HG03439 (cell line): Measurements from ENCODE around the gene PTPRE.

ENCODE experiments used
- ATAC-seq: cut with Tn5 transposase; IDR thresholded peaks from one replicate; pipeline ENCODE4 v1.9.1; 2021; ENCODE audit warnings: mild to moderate bottlenecking, moderate library complexity; ENCODE audit not compliant: unreplicated experiment

The PTPRE gene

DNA sequence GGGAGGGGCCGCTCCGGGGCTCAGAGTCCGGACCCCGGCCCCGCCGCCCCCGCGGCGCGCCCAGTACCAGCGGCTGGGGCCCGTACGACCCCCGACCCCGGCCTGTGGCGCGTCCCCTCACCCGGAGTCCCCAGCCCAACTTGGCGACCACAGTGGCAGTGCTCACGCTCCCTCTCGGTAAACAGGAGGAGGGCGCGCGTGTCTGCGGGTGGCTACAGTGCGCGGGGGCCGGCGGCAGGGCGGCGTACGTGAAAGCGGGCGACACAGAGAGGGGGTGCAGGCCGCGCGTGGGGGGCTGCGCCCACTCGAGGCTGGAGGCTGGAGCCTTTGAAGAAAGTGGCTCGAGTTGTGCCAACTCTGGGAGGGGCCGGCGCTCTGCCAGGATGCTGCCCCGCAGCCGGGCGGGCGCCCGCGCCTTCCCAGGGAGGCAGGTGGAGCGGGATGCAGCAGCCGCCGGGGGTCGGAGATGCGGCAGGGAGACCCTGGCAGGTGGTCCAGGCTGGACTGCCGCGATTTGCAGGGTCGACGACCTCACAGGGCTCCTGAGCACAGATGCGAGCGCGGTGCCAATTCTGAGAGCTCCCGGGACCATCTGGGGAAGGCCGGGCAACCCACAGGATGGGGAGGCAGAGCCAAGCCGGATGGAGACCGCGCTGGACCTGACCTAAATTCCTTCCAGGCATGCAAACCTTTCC lies 655 bp downstream of the PTPRE start:
- no peak for ATAC-seq

DNA sequence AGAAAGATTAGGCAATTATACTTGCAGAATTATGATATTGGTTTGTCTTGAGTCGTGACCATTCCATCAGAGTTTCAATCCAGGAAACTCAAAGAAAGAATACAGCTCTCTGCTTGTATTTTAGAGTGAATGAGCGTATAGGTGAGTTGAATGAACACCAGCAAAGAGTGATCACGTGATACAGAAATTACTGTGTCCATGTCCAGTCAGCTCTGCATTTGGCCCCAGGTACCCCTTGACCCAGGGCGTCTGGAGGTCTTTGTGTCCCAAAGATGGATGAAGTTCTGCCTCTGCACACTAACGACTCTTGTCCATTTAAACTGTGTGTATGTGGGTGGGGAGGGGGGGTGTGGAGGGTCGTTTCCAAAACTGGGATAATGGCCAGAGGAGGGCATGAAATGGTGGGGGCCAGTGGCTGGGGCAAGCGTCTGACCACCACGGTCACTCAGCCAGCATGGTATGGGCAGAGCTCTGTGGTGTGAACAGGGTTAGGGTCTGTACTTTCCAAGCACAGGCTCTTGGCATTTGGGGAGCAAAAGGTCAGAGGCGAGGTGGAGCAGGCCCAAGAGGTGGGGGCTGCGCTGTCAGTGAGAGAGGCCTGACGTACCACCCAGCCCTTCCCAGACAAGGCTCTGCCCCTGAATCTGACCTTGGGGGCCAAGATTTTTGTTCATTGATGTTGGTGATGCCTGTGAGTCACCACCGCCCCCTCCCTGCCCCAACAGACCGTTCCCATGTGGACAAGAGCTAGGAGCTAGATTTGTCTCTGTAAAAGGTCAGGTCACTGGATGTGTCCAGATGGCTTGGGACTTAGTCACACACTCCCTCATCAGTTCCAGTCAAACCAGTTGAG lies 1.4 kb downstream of the PTPRE start:
- no peak for ATAC-seq

DNA sequence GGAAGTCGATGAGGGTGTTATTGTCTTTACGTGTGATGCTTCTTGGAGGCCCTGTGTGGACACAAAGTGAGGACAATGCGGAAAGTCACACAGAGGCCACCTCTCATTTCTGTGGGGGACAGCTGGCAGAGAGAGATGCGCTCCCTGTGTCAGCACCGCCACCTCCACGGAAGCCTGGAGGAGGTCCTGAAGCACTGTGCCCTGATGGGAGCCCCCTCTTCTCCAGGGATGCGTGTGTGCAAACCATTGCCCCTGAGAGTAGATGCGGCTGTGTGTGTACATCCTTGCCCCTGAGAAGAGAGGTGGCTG lies 2.0 kb downstream of the PTPRE start:
- no peak for ATAC-seq

DNA sequence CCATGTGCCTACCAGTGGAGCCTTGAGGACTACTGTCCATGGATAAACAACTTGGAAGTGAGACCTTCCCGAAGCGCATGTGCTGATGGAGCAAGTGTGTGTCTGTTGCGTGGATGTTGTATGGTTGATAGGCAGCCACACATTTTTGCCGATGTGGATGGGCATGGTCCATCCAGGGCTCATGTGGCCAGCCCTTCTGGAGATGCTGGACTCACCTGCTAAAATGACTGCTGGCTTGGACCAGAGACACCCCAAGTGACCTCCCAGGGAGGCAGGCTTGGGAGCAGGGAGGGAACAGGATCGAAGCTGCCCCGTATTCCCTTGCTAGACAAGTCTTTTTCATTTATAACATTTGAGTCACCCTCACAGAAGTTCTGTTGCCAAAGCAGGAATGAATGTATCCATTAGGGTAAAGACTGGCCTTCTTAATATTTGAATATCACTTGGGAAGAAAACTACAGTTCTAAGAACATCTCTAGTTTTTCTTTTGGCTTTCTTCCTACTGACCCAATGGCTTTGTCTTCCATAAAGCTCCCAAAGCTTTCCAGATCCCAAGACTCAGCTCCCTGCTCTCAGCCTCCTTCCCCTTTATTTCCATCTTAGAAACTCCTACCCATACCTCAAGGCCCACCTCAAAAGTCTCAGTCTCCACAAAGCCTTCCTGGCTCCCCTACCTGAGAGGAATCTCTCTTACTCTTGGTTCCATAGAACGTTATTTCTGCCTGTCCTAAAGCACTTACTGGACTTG lies 3.0 kb downstream of the PTPRE start:
- ATAC-seq = no peak

DNA sequence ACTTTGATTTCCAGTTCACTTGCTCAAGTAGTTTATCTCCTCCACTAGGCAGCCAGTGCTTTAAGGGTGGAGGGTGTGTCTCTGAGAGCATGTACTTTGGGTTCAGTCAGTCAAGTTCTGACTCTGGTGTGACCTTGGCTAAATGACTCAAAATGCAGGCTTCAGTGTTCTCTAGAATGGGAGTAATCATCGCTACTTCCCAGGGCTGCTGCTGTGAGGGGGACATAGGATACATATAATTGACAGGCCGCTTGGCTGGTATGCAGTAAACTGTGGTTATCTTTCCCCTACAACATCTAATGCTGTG lies 3.5 kb downstream of the PTPRE start:
- no peak for ATAC-seq

DNA sequence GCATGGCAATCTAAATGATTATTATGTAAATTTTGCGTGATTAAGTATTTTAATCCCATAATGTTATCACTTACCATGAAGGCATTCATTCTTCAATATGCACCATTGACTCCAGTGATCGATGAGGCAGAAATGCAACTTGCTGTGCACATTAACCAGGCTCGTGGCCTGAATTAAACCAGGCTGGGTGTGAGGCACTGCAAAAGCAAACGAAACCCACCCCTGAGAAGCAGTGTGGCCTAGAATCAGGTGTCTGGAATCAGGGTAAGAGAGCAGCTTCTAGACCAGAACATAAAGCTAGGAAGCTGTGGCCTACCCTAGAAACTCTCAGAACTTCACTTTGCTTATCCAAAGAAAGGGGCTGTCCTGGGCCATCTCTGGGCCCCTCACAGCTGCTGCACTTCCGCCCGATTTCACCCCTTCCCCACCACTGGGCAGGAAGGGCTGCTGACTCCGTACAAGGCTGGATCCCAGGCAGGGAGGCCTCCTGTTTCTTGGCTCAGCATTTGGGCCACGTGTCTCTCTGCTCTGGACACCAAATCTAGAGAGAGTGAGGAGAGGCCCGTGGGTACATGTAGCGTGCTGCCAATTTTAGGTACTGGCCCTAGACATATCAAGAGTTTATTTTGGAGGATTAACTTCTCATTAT lies 4.4 kb downstream of the PTPRE start:
- ATAC-seq = no peak

DNA sequence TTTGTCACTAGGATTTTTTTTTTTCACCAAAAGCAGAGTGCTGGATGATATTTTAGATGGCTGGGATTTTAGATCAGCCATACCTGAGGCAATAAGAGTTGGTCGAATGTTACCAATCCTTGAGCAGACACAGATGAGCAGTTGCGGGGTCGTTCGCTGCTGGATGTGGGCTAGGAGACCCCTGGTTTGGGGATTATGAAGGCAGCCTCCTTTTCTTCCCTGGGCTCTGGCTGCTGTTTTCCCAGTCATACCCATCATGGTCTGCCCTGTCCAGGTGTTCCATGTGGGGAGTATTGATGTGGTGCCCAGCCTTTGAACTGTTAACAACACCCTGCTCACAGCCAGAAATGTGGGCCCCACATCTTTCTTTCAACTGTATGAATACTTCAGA lies 5.0 kb downstream of the PTPRE start:
- no peak for ATAC-seq

DNA sequence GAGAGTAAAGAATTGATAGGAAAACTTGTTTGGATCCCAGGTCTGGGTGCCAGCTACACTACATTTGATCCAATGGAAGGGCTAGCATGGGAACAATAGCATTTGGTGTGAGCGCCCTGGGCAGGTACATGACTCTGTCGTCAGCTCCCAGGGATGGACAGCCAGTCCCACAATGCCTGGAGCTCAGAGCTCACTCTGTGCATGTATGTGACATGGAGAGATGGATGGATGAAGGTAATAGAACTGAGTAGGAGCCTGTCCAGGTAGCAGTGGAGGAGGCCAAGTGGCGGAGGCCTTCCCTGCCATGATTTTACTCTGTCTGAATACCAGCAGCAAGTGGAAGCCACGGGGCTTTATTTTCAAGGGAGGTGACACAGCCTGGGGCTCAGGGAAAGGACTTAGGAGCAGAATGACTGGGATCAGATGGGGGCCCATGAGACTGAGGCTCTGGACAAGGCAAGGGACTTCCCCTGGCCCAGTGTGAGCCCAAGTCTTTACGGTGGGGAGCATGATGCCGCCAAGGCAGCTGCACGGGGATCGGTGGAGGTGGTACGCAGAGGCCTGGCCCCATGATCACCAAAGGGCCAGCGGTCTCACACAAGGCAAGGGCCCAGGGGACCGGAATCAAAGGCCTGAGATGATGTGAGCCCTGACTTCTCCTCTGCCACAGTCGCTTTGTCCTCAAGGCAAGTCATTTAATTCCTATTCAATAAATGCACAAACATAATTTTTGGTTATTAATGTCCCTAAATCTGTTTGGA lies 5.9 kb downstream of the PTPRE start:
- no peak for ATAC-seq

DNA sequence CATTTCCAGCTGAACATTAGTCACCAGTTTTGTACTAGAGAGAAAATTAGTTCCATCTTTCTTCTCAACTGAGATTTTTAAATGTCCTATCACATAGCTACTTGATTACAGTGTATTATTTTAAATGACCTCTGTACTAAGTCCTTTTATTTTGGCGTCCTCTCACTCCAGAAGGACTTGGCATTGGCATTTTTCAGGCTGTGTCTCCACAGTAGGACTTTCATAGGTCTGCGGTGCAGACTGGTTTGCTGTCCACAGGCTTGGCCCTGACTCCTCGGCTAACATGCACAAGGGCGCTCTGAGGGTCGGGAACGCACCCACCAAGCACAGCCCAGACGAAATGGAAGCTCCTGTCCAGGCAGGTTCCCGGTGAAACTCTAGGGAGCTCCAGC lies 6.5 kb downstream of the PTPRE start:
- no peak for ATAC-seq

DNA sequence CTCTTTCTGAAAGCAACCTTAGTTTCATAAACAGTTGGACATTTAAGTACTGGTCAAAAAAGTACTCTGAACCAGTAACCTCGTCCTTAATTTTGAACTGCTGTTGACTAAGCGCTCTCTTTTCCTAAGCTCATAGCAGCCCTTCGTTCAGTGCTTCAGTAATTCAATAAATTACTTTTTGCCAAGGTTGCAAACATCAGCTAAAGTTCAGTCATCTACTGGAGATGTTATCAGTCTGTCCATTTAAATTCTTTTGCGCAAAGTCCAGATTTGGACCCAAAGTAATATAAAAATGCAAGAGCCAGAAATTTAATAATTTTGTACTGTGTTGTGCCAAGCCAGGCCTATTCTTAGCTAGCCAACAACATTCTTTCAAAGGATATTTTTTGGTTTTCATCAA lies 8.4 kb downstream of the PTPRE start:
- ATAC-seq = no peak

DNA sequence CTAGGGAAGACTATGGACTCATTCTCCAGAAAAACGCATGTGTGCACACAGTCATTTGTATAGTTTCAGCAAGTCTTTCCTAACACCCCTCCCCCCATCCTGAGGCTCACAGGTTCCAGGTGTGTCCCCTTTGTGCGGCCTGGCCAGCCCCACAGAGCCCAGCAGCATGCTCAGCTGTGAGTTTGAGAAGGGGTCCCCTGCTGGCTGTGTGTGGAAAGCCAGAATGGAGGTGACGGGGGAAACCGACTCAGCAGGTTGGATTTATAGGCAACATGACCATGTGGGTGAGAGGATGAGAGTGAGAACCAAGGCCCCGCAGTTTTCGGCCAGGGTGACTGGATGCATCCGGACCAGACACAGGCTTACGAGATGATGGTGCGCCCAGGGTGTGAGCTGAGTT lies 9.9 kb downstream of the PTPRE start:
- ATAC-seq = no peak

DNA sequence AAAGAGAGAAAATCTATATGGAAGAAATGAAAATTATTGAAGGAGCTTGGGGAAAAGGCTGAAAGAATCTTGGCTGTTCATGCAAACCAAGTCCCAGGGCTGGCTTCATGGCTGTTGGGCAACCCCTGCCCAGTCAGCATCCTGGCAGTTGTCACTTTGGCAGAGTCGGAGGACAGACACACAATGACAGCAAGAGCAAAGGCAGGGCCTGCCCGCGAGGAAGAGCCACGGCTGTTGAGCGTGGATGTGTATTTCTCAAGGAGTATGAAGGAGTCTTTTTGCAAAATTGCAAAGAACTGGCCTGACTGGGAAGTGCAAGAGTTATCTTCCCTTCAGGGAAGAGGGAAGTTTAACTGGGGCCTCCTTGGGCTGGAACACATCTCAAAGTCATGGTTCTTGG lies 11.7 kb downstream of the PTPRE start:
- ATAC-seq = no peak

DNA sequence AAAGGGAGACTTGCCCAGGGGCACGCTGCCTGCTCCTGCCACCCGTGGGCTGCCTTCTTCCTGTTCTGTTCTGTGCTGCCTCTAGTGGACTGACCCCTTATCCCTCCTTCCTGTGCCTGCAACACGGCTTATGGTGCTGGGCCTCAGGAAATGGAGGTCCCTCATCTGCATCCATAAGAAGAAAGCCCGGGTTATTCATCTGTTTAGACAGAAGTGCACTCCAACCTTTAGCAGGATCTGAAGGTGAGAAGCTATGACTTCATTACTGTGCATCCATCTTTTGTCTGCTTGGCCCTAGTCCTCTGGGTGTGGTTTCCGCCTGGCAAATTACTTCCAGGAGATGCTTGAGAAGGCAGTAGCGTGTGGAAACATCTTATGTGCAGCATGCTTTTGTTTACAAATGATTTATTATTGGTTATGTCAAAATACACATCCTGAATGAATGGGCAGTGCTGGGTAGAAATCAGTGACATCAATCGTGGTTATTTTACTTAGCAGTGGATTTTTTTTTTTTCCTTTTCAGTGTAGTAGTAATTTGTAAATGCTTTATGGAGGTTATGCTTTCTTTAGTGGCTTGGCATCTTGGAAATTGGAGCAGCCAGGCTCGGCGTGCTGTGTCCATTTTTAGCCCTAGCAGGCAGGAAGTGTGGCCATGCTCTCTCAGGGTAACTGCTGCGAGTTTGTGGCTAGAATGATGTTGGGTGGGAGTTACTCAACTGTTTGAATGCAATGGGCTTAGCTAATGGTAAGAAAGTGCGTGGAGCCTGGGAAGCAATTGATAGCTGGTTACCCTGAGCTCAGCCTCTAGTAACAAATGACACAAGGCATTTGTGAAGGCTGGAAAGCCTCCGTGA lies 12.7 kb downstream of the PTPRE start:
- no peak for ATAC-seq

DNA sequence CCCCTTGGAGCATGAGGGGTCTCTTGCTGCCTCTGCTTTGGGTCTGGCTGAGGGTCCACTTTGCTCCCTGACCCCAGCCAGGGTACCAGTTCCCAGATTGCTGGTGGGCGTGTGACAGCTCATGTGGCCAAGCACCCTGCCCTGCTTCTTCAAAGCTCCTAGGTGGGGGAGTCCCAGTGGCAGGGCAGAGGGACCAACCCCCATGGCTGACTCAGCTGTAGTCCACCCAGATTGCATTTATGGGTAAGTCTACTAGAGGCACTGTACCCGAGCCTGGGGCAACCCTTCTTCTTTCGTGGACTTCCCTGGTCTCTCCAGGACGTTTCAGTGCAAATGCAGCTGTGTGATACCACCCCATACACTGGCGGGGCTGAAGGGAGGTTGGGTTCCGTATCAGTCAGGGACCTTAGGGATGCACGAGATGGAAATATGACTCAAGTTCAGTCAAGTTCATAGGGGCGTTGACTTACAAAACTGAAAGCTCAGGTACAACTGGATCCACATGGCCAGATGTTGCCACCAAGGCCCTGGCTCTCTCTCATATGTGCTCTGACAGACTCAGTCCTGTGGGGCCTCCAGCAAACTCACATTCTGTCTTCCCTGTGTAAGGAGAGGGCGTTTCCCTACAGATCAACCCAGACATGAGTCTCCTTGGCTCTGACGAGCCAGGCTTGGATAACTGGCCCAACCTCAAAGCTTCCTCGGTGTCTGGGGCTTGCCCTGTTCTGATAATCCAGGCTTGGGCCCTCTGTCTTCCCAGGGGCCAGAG lies 13.6 kb downstream of the PTPRE start:
- ATAC-seq = no peak

DNA sequence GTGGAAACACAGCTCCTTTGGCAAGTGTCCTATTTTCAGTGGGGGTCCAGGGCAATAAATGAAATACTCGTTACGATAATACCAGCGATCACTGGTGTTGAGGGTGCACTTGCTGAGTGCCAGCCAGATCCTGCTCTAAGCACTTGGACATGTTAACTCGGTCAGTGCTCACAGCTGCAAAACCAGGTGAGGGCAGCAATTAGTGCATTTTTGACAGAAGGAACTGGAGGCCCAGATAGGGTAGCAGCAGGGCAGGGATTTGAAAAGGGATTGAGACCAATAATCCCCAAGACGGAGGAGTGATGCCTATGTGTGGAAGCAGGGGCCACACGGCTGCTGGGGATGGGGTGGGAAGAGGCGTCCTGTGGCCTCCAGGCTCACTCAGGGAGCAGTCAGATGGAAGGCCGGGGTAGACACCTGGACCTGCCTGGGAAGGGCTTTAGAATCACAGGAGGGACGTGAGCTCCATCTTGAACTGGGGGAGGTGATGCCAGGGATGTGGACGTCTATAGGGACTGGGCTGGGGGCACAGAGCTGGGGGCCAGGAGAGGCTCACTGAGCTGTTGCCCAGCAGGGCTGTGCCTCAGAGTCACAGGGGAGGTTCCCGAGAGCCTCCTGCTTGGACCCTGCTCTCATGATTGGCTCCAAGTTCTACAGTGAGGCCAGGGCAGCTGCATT lies 14.3 kb downstream of the PTPRE start:
- ATAC-seq = no peak

DNA sequence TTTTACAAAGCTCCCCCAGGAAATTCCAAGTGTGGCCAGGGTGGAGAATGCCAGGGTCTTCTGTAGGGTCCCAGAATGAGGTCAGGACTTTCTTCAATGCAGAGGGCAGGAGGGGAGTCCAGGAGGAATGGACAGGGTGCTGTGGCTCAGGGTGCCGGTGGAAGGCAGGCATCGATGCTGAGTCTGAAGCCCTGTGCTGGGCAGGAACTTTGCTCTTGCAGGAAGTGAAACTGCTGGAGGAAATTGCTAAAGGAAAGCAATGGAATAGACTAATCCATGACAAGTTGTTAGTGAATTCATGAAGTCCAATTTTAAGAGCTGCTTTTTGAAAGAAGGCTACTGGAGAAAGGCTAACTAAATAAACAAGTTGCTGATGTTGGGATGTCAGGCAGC lies 14.8 kb downstream of the PTPRE start:
- no peak for ATAC-seq

DNA sequence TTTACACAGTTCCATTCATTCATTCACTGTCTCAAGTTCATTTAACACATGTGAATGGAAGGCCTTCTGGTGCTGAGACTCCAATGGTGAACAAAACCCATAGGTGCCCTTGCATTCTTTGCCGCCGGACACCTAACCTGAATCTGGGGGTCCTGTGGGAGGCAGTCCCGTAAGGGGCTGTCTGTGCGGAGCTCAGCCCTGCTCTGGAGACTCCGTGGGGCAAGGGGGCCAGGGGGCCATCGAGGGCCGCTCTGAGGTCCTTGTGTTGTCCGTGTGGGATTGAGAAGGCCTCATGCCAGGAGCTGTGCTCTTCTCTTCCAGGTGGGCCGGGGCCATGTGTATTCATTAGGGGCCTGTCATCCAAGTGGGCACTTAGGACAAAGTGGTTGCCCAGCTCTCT lies 15.3 kb downstream of the PTPRE start:
- ATAC-seq = no peak

DNA sequence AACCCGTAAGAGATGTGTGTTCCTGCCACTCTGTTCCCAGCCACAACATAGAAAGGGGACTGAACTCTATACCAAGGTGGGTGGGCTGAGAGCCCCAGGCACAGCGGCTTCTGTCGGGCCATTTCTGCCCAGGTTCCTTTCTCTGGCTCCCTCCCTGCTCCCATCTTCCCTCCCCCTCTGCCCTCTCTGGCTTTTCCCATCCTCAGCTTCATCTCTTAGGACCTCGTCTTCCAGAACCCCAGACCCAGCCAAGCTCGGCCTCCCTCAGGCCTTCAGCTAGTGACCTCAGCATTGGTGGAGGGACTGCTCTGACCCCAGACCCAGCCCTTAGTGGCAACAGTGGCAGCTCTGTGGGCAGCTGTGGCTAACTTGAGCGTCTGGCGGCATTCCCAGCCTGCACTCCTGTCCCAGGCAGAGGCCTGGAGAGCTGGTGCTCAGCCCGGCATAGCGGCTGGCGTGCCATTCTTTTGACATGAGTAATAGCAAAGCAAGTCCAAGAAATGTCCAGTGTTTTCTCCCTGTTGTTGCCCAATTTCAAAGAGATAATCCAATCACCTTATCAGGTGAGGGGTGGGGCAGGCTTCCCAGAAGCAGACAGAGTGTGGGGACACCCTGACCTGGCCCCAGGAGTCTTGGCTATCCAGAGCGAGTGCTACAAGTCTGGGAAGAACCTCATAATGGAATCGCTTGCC lies 15.9 kb downstream of the PTPRE start:
- ATAC-seq = no peak
